GM19351 (cell line): ENCODE results near the gene LIN7A.
A peak's percentile ranks its signal among the peaks of the same experiment; 100 is the strongest.

Experiments used
- ATAC-seq: cut with Tn5 transposase; IDR thresholded peaks from one replicate; pipeline ENCODE4 v1.9.1; 2021; ENCODE audit warnings: mild to moderate bottlenecking, moderate library complexity; ENCODE audit not compliant: unreplicated experiment

LIN7A gene, protein sequence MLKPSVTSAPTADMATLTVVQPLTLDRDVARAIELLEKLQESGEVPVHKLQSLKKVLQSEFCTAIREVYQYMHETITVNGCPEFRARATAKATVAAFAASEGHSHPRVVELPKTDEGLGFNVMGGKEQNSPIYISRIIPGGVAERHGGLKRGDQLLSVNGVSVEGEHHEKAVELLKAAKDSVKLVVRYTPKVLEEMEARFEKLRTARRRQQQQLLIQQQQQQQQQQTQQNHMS

GRCh38 chr12:80937391-80938238, at the start of gene LIN7A:
TSS of gene LIN7A (minus strand) at chr12:80937934. CDS start at chr12:80937722, 212 bp downstream.
- no peak for ATAC-seq

DNA sequence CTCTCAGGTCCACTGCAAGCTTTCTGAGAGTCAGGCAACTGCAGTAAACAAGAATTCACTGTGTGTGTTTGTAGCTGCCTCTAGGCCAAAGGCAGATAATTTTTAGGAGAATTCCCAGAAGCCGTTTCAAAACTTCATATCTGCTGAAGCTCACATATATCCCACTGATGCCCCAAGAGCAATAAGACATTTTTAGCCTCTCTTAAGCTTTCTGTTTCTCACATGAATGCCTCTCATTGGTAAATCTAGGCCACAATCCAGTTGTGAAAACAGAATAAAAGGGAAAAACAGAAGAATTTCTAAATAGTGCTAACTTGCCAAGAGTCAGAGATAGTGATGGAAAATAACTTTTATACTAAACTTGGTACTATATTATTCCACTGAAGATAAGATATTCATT, 48.5 kb upstream of the LIN7A start:
- no peak for ATAC-seq

DNA sequence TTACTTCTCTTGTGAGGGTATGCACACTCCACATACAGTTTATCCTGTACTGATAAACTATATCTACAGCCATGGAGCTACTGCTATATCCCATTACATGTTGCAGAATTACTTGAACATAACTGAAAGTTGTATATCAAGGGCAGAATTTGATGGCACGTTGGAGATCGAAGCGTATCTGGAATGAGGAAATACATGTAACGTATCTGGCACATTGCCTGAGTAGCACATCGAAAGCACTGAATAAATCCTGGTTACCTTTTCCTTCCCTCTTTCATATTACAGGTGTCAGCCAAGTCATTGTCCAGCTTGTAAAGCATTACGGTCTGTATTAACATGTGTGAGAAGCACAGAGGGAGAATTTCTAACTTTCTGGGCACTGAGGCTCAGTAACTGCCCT, 42.1 kb upstream of the LIN7A start:
- no peak for ATAC-seq

DNA sequence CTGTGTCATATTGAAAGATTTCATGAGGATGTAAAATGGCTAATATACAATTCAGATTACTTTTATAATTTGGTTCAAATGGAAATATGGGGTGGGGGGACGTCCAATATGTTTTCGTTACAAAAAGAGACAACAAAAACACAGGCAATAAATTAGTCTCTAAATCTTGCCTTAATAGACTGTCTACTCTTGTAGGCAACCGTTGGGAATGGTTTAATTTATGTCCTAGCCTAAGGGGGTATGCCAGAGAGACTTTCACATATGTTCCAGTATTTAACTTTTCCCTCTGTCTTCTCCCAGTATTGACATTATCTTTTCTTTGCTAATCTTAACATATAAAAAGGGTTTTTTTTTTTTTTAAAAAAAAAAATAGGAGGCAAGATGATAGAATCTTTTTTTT, 41.5 kb upstream of the LIN7A start:
- ATAC-seq, result no peak

GRCh38 chr12:80977346-80977745, 39.6 kb upstream of the LIN7A start:
- ATAC-seq, result no peak

DNA sequence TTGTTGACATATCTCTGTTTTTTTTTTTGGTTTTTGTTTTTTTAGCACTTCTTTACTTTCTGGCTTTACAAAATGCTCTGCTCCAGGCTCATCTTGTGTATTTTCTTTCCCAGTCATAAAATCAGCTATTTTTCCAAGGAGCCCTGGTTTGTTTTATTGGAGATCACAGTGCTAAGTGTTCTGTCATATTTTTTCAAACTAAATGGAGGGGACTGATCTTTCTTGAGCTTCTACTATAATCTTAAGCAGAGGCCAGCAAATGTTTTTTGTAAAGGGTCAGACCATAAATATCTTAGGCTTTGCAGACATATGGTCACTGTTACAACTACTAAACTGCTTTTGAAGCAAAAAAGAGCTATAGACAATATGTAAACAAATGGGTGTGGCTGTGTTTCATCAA, 30.6 kb upstream of the LIN7A start:
- no peak for ATAC-seq

DNA sequence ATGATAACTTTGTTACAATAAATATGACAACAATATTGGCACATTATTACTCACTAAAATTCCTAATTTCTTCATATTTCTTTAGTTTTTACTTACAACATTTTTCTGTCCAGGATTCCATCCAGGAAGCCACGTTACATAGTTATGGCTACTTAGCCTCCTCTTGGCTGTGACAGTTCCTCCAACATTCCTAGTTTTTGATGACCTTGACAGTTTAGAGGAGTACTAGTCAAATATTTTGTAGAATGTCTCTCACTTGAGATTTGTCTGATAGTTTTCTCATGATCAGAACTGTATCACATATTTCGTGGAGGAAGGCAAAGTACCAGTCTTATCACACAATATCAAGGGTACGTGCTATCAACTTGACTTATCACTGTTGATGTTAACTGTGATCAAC, 29.8 kb upstream of the LIN7A start:
- no peak for ATAC-seq

- ATAC-seq, result no peak
Observed at GRCh38 chr12:80966001-80966400, 28.3 kb upstream of the LIN7A start.

GRCh38 chr12:80958162-80958561, 20.4 kb upstream of the LIN7A start:
- no peak for ATAC-seq

DNA sequence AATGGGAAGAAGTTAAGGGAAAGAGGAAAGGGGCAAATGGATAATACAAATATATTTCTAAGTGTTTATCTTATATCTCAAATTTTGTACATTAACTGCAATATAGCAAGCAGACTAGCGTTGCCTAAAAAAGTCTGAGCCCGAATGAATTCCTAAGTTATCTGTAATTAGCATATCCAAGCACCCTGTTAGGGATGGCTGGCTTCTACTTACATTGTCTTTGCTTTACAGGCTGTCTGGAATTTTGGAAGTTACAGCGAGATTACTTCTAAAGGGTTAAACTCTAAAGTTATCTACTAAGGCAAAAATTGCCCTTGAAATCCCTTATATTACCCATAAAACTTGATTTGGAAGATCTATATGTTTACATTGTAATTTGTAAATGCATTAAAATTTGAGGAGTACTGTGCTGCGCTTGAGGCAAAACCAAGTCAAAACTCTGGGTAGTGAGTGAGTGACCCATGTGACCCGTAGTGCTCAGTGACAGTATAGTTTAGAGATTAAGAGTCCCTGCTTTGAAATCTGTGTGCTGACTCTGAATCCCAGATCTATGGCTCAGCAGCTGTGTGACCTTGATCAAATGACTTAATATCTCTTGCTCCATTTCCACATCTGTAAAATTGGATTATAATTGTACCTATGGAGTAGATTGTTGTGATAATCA, 17.3 kb upstream of the LIN7A start:
- ATAC-seq, result no peak

DNA sequence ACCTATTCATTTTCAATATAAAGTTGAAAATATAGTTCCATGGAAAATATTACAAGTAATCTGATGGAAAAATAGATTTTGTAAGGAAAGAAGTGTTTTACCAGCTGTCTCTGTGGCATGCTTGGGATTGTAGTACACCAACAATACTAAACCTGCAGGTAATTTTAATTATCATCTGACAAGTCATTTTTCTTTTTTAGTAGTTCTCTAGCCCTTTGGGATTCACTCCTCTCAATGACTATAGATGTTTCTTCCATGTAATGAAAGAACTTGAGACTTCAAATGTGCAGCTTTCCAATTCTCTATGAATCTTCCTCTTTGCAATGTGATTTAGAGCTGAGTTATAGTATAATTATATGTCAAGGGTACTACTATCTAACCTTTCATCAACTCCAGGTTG, 14.7 kb upstream of the LIN7A start:
- ATAC-seq, result no peak

DNA sequence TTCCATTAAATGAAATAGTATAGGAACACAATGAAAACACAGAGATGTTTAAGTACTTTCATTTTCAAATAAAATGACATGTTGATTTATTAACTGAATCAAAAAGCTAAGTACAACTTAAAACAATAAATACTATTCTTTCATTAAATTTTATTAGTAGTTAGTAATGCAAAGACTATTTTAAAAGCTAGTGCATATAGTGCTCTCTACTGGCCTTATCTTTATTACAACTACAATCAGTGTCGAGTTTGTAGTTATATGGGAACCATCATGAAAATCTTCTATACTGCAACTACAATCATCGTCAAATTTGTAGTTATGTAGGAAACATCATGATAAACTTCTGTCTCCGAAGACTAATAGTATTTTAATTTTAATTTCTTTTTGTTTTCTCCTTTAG, 8.9 kb upstream of the LIN7A start:
- peak; percentile 57 for ATAC-seq

DNA sequence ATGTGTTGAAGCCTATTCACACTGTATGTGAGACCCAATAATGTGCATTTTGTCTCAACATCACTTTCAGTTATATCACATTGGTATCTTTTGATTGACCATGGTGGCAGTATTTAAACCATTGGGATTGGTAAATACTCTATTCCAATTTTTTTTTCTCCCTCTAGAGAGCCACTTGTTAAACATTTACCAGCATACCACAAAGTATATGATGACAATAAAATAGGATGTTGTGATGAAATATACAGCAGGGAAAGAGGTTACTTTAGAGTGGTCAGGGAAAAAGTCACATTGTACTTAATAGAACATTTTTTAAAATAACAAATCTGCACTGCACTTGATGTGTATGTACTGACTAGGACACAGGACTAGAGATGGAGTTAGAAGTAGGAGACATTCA, 5.6 kb upstream of the LIN7A start:
- ATAC-seq, result no peak

DNA sequence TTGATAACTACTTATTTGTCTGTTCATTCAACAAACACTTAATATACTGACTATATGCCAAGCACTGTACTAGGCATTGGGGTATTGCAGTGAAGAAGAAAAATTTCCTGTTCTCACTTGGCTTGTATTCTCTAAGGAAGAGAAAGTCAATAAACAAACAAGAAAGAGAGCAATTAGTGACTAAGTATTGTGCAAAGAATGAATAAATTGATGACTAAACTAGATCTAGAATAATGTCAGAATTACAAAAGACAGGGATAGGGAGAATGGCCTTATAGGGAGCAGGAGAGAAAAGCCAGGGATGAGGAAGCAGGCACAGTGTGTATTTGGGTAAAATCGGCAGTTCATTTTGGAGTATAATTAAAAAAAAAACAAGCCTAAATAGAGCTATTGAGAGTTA, 4.2 kb upstream of the LIN7A start:
- no peak for ATAC-seq

DNA sequence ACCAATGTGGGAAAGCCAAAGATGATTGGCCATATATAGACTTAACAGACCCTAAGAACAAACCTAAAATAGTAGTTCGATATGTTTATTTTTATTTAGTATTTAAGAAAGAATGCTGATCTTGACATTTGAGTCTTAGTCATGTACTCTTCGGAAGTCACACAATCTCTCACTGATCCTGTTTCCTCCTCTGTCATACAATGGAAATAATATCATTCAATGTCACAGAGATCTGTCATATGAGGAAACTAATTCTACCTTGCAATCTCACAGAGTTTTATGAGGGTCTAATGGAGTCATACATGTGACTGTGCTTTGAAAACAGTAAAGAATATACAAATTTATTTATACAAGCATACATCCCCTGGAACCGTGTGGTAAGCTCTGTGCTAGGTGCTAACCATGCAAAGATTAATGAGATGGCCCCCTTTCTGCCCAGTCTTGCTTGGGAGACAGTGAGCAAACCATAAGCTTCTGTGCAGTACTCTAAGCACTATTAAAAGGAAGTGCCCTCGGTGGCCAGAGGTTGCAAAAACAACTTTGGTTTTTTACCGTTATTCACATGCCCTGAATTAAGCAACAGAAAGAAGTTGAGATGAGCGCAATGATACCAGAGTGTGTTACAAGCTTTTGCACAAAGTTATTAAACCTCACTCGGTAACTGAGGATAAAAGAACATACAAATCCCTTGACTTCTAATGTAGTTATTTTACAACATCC, 1.7 kb upstream of the LIN7A start:
- ATAC-seq, result no peak

DNA sequence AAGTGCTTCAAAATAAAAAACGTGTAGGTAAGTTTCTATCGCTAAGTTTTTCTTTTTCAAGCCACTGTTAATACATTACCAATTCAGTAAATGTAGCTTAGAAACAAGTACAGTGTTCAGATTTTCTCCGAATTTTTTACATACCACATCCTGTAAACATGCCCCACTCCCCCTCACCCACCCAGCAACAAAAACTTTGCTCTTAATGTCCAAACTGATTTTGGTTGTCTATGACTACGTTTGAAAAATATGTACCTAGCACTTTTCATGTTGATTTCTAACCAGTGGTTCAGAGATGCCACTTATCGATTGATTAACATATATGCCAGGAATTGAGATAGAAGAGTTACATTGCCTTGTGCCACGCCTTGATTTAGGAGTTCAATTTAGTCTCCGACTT, 663 bp upstream of the LIN7A start:
- no peak for ATAC-seq

GRCh38 chr12:80936642-80937390, 918 bp downstream of the LIN7A start:
- peak; percentile 74 for ATAC-seq

DNA sequence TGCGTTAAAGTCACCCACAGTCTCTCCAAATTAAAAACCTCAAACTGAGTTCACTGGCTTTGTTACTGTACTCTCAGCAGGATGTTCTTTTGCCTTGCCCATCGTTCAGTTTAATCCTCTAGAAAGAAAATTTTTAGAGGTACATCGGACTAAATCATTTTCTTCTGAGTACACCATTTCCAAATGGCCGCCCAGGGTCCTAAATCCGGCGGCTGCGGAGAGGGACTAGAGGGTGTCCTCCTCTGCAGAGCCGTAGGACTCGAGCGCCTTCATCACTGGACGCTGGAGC, 1.4 kb downstream of the LIN7A start:
- ATAC-seq, result no peak

GRCh38 chr12:80935111-80935510, 2.6 kb downstream of the LIN7A start:
- no peak for ATAC-seq

DNA sequence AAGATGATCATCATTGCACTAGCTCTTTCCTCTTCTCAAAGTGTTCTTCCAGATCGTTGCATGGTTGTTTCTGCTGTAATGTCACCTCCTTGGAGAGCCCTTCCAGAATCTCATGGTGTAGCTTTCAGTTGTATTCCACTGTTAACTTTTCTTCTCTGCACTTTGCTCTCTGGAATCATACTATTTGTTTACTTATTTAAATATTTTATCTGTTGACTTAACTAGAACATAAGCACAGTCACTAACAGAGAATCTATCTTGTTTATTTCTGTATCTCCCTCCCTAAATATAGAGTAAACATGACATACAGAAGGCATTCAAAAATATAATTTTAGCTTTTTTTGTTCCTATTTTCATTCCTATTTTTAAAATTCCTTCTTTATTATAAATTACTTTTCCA, 11.8 kb downstream of the LIN7A start:
- ATAC-seq, result no peak

GRCh38 chr12:80925237-80925636, 12.5 kb downstream of the LIN7A start:
- no peak for ATAC-seq
